Measurements from ENCODE around the gene POLDIP2.
A peak's percentile ranks its signal among the peaks of the same experiment; 100 is the strongest.
"Not testable (repeated sequence)": the region's sequence is repeated elsewhere in the genome, so short reads cannot be mapped to it uniquely, and the experiment has no call there.

Gene POLDIP2

GRCh38 chr17:28363776-28364650, 6.7 kb upstream of the POLDIP2 start:
- DNase-seq: no peak

GRCh38 chr17:28363186-28363585, 5.9 kb upstream of the POLDIP2 start:
- no peak for DNase-seq

- no peak for DNase-seq
These were observed 522 bp upstream of the POLDIP2 start for GRCh38 chr17:28357901-28358197.

DNA sequence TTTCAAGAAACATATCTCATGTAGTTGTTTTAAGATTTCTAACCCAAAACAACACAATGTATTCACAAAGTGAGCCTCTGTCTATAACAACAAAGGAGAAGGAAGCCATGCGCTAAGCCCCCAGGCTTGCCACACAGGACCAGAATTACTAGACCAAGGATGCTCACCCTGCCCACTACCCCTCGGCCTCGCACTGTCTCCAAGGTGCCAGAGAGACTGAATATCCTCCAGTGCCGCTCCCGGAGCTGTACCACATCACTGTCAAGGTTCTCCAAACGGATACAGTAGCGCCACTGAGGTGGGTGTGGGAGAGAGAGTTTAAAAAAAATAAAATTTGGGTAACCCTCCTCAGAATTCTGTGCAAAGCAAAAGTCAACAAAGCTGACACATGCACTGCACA, 7.1 kb downstream of the POLDIP2 start:
- no peak for DNase-seq

- peak; percentile 57 for DNase-seq
These were observed 8.3 kb downstream of the POLDIP2 start for GRCh38 chr17:28348979-28349378.

GRCh38 chr17:28347261-28347891, 10.0 kb downstream of the POLDIP2 start:
- peak; percentile 33 for DNase-seq

DNA sequence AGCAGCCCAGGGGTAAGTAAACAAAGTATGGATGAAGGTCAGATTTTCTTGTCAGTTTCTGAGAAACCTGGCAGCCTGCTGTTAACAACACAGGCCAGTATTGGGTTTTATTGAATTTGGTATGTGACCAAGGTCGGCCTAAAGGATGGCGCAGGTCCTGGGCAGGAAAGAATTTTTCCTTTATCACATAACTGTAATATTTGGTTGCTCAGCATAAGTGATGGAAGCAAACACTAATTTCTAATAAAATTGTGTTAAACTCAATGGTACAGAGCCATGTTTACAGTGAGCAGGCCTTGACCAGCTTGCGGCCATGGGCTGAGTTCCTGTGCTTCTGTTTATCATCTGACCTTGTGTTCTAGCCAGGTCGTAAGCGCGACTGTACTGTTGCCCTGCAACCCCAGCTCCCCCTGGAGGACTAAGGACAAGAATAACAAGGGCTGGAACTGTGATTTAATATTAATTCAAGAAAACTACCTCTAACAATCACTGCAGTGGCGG, 10.5 kb downstream of the POLDIP2 start:
- DNase-seq: no peak

GRCh38 chr17:28346199-28346580, 11.1 kb downstream of the POLDIP2 start:
- DNase-seq: no peak

GRCh38 chr17:28345419-28346198, 11.7 kb downstream of the POLDIP2 start:
- no peak for DNase-seq

- DNase-seq: no peak
These were observed 12.9 kb downstream of the POLDIP2 start for GRCh38 chr17:28344435-28344901.

DNA sequence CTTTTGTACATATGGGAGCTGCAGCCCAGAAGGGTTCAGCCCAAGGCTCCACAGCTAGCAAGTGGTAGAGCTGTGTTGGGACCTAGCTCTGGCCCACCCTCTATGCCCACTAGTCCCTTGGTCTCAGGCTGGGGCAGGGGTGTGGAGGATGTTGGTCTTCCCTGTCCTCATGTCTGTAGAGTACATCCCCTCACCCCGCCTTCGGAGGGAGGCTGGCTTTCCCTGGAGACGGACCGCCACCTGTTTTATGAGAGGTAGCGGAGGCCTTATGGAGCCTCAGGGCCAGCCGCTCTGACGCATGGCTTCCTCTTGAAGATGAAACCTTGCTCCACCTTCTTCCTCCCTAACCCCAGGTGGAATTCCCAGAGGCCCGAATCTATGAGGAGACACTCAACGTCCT, 13.3 kb downstream of the POLDIP2 start:
- no peak for DNase-seq

DNA sequence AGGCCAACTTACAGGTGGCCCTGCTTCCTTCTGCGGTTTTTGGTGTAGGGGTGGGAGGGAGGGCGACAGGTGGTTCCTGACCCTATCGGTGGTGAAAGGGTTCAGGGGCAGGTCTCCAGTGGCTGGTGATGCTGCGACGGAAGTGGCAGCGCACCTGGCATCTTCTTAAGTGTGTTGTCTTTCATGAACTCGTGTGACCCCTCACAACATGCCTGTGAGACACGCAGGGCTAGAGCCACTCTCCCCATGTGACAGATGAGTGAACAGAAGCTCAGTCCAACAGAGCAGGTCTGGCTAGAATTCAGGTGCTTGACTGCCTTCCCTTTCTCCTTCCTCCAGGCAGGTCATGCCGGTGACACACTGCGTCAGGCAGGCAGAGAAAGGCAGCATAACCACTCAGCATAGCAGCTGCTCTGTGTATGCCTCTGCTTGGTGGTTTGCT, 13.8 kb downstream of the POLDIP2 start:
- no peak for DNase-seq

DNA sequence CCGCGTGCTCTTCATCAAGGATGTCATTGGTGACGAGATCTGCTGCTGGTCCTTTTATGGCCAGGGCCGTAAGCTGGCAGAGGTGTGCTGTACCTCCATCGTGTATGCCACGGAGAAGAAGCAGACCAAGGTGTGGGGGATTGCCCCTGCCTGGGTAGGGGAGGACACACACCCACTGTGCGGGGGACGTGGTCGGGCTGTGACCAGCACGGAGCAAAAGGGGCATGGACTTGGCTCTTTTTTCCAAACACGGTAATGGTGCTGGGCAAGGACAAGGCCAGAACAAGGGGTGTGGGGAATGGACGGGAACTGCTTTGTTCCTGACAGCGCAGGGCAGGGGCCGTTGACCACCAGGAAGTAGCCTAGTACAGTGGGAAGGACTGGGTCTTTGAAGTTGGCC, 15.0 kb downstream of the POLDIP2 start:
- DNase-seq: no peak

DNA sequence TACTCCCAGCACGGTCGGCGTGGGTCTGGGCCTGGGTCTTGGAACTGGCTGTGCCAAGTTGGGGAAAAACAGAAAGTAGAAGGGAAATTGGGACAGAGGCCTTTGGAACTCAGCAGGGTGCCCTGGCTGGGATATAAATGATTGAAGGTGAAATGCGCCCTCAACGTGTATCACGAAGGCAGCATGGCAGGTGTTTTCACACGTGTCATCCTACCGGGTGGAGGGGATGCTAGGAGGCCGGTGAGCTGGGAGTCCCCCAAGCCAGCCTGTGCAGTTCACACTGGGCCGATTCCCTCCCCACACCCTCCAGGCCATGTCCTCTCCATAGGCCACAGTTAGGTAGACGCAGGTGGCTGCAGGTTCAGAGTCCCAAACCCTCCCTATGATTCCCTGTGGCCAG, 15.8 kb downstream of the POLDIP2 start:
- DNase-seq: no peak

DNA sequence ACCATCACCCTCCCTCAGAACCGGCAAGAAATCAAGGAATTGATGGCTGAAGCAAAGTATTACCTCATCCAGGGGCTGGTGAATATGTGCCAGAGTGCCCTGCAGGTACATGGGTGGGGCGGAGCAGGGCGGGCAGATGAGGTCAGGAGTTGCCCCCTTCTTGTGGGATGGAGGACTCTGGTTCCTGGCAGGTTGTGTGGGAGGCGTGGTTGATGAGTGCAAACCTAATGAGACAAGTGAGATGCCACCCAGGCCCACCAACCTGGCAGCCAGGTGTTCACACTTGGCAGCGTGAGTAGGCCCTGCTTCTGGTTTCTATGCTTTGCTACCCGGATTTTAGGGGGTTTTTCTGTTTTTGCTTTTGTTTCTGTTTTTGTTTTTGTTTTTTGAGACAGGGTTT, 17.0 kb downstream of the POLDIP2 start:
- no peak for DNase-seq

GRCh38 chr17:28339431-28339830, 17.9 kb downstream of the POLDIP2 start:
- DNase-seq: no peak

GRCh38 chr17:28338769-28339212, 18.5 kb downstream of the POLDIP2 start:
- DNase-seq: not testable (repeated sequence)

DNA sequence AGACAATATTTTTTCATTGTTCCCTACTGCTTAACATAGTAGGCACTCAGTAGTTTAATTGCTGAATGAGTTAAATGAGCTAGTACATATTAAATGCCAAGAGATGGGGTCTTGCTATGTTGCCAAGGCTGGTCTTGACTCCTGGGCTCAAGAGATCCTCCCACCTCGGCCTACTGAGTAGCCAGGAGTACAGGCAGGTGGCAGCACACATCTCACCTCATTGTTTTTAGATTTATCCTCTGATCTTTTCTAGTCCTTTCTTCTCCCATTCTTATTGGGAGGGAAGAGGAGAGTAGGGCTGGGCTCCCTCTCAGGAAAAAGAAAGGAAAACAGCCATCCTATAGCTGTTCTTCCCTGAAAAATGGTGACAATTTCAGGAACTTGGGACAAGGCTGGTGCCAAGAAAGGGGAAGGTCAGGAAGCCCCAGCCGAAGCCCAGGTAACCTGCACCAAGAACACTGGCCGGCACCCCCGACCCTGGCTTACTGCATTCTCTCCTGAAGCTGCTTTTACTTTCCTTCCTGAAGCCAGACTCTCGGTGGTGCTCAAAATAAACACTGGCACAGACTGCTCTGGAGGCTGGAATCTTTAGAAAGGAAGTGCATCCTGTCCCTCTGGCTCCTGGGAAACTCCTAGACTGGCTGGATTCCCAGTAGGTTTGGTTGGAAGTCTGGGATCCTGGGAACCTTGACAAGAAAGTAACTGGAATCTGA, 19.1 kb downstream of the POLDIP2 start:
- DNase-seq: peak; percentile 33

- DNase-seq: peak; percentile 72
These were observed 21.1 kb downstream of the POLDIP2 start for GRCh38 chr17:28335959-28336871.

- DNase-seq: peak; percentile 99
These were observed 21.9 kb downstream of the POLDIP2 start, which contains the start of the genes IFT20 and TNFAIP1 for GRCh38 chr17:28335201-28335958. Gene IFT20 (minus strand): TSS chr17:28335472. CDS start chr17:28331985, 3,487 bp downstream. Gene TNFAIP1 (plus strand): TSS chr17:28335761. CDS start chr17:28339522, 3,761 bp downstream.
